GM12892 (cell line): ENCODE results near the gene OR1L4. TPM values are rescaled to one million over a fixed set of nuclear protein-coding genes. Genes with fewer than 3 reads are reported as not detected.

Source experiments
- DNase-seq: peaks from one replicate; pipeline ENCODE4 v3.0.0; 2011; ENCODE audit not compliant: insufficient read length
- FAIRE-seq: peaks from 2 replicates; lab custom pipeline; 2011; peaks lifted over from hg19 to GRCh38; lab: Jason Lieb, UNC
- POLR2A ChIP-seq: IDR thresholded peaks from 2 replicates; pipeline ENCODE4 v1.6.1; 2011; ENCODE audit warnings: low read depth, low read length, control low read depth
- POLR2AphosphoS5 ChIP-seq: IDR thresholded peaks from 2 replicates; pipeline ENCODE4 v1.6.1; 2011; ENCODE audit warnings: low read depth, low read length, control low read depth
- TAF1 ChIP-seq: IDR thresholded peaks from 2 replicates; pipeline ENCODE4 v1.6.1; 2011; ENCODE audit warnings: low read depth, mild to moderate bottlenecking, control low read depth, low read length, borderline replicate concordance
- polyA plus RNA-seq: library from polyadenylated mRNA; unstranded; fragments of >200 nt; gene quantifications from one replicate; pipeline ENCODE4 v1.2.1, GENCODE V29; 2012; ENCODE audit warnings: missing spikeins, inconsistent platforms; ENCODE audit not compliant: missing spikeins

OR1L4 gene
- polyA plus RNA-seq, result not detected

GRCh38 chr9:122723690-122724089 is at the start of gene OR1L4:
Gene OR1L4 (plus strand): TSS chr9:122723990. CDS start chr9:122723990, 0 bp downstream.
- TF ChIP-seq TAF1, result no peak
- no peak for TF ChIP-seq POLR2A
- no peak for TF ChIP-seq POLR2AphosphoS5
- DNase-seq, result no peak
- FAIRE-seq, result no peak

DNA sequence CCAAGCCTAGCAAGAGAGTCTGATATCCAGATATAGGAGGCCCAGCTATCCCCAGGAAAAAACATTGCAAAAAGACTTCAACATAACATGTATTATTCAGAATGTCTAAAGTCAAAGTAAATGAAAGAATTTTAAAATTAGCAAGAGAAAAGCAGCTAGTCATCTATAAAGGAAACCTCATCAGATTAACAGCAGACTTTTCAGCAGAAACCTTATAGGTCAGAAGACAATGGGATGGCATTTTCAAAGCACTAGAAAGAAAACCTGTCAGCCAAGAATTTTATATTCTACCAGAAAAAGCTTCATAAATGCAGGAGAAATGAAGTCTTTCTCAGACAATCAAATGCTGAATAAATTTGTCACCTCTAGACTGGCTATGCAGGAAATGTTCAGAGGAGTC is 38.9 kb upstream of the OR1L4 start:
- DNase-seq (no peak), FAIRE-seq (no peak)
- TF ChIP-seq POLR2AphosphoS5, result no peak
- TF ChIP-seq TAF1, result no peak
- no peak for TF ChIP-seq POLR2A

GRCh38 chr9:122695696-122696095 is 28.1 kb upstream of the OR1L4 start:
- FAIRE-seq (no peak), DNase-seq (no peak)

GRCh38 chr9:122718038-122718437 is 5.8 kb upstream of the OR1L4 start:
- DNase-seq (no peak), FAIRE-seq (no peak)
- TF ChIP-seq TAF1 (no peak), POLR2AphosphoS5 (no peak), POLR2A (no peak)

More at GRCh38 chr9:122695696-122696095, 28.1 kb upstream of the OR1L4 start:
- TF ChIP-seq POLR2AphosphoS5 (no peak), TAF1 (no peak), POLR2A (no peak)

- TF ChIP-seq TAF1 (no peak), POLR2A (no peak), POLR2AphosphoS5 (no peak)
- FAIRE-seq (no peak), DNase-seq (no peak)
These were observed 4.6 kb upstream of the OR1L4 start for GRCh38 chr9:122719218-122719617.

DNA sequence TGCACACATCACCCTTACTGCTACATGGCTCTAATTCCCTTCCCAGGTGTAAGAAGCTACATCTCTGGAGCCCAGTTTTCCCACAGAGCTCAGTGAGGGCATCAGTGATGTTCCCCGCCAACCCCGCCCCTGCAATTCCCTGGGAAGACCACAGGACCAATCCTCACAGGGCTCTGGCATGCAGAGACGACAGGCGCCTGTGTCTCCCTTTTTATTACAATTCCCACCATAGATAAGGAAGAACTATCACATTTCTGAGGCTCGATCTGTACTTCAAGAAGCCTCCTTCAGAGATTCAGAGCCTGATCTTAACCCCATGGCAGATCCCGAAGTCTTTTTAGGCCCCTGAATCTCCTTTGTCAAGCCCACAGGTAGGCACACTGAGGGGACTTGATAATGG is 18.2 kb downstream of the OR1L4 start, which contains the start of gene OR1L6:
TSS of gene OR1L6 (plus strand) at position 301 of the 400 bp plus-strand sequence. CDS start 7,545 bp downstream, outside the sequence.
- TF ChIP-seq POLR2A (no peak), TAF1 (no peak), POLR2AphosphoS5 (no peak)
- FAIRE-seq (no peak), DNase-seq (no peak)

- FAIRE-seq (no peak), DNase-seq (no peak)
- TF ChIP-seq POLR2AphosphoS5 (no peak), TAF1 (no peak), POLR2A (no peak)
These were observed 31.0 kb downstream of the OR1L4 start for GRCh38 chr9:122754825-122755224.

- TF ChIP-seq POLR2AphosphoS5, result no peak
- TF ChIP-seq TAF1, result no peak
- TF ChIP-seq POLR2A, result no peak
- no peak for DNase-seq
- no peak for FAIRE-seq
These were observed 44.0 kb downstream of the OR1L4 start for GRCh38 chr9:122767817-122768216.
